IPS-15b (cell line): Measurements from ENCODE around the gene CCNH.

Source experiments
- H3K27me3 ChIP-seq: one replicate; pipeline ENCODE4 v1.6.1; 2013; ENCODE audit warnings: low read length; ENCODE audit not compliant: control insufficient read depth, insufficient read depth
- H3K36me3 ChIP-seq: one replicate; pipeline ENCODE4 v1.6.1; 2013; ENCODE audit warnings: low read length; ENCODE audit not compliant: control insufficient read depth, insufficient read depth
- H3K4me1 ChIP-seq: one replicate; pipeline ENCODE4 v1.6.1; 2013; ENCODE audit warnings: mild to moderate bottlenecking, low read length; ENCODE audit not compliant: control insufficient read depth, insufficient read depth
- H3K4me3 ChIP-seq: one replicate; pipeline ENCODE4 v1.5.1; 2013; ENCODE audit warnings: low read depth, low read length
- H3K9ac ChIP-seq: one replicate; pipeline ENCODE4 v1.6.1; 2013; ENCODE audit warnings: low read depth, mild to moderate bottlenecking, low read length
- H3K9me3 ChIP-seq: one replicate; pipeline ENCODE4 v1.6.1; 2013; ENCODE audit warnings: mild to moderate bottlenecking, low read length; ENCODE audit not compliant: control insufficient read depth, insufficient read depth

CCNH gene

GRCh38 chr5:87401626-87402025 lies 11.1 kb downstream of the CCNH start:
- Histone ChIP-seq H3K27me3 (no peaks in the 10 kb centered on the region), H3K9ac (no peak overlapping the region), H3K36me3 (peaks cover 5% of the 10 kb centered on the region), H3K4me1 (no peaks in the 10 kb centered on the region), H3K4me3 (no peak overlapping the region), H3K9me3 (no peaks in the 10 kb centered on the region)

DNA sequence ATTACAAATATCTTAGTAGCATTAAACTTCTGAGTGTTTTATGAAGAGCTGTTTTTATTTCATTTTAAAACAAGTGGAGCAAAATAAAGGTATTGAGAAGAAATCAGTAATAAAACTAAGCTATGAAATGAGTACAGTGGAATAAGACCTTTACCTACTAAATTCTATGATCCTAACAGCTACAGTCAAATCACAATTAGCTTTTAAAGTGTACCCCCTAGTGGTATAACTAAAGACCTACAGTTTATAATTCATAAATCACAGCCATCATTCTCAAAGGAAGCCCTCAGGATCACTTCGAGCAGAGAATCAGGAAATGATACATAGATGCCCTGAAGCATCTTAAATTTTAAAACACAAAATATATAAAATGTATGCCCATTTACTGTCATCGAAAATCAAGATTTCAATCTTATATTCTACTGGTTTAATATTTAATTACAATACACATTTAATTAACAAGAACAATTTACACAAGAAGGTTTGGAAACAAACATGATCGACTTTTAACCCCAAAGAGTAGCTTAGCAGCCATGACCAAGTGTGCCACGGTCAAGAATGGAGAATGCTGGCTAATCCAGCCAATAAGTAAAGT lies 12.3 kb downstream of the CCNH start:
- no peaks in the 10 kb centered on the region for H3K9me3 ChIP-seq
- no peaks in the 10 kb centered on the region for H3K27me3 ChIP-seq
- no peak overlapping the region for H3K4me3 ChIP-seq
- H3K4me1 ChIP-seq = no peaks in the 10 kb centered on the region
- no peak overlapping the region for H3K9ac ChIP-seq
- H3K36me3 ChIP-seq = peaks cover 5% of the 10 kb centered on the region

- Histone ChIP-seq H3K4me1 (no peaks in the 10 kb centered on the region), H3K9ac (no peak overlapping the region), H3K4me3 (no peak overlapping the region), H3K27me3 (no peaks in the 10 kb centered on the region), H3K9me3 (no peaks in the 10 kb centered on the region), H3K36me3 (peaks cover 5% of the 10 kb centered on the region)
Measured at GRCh38 chr5:87399720-87400119, 13.0 kb downstream of the CCNH start.

DNA sequence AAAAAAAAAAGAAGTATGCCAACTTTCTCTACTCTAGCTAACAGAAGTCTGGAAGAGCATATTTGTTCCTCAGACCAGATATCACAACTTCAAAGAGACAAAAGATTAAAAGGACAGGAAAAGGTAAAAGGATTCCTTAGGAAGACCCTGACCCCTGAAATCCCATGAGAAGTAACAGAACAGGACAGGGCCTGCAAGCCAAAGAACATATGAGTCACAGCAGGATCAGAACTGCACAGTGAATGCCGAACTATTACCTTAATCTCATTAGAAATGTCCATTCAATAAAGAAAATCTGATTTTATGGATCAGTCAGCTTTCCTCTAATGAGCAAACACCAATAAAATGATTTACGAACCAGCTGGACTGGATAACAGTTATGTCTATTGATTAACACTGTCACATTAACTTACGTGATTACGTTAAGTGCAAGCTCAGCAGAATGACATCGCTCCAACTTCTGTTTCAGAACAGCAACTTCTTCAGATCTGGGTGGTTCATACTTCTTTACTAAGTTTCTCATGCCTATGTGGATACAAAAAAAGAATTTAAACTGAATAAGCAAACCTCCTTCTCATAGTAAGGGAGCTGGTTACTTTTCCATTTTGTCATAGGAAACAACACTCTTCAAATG lies 13.6 kb downstream of the CCNH start:
- Histone ChIP-seq H3K4me3 (no peak overlapping the region), H3K9me3 (no peaks in the 10 kb centered on the region), H3K4me1 (no peaks in the 10 kb centered on the region), H3K27me3 (no peaks in the 10 kb centered on the region), H3K9ac (no peak overlapping the region), H3K36me3 (peaks cover 5% of the 10 kb centered on the region)

- H3K9ac ChIP-seq = no peak overlapping the region
- H3K9me3 ChIP-seq = no peaks in the 10 kb centered on the region
- H3K4me1 ChIP-seq = no peaks in the 10 kb centered on the region
- H3K36me3 ChIP-seq = peaks cover 7% of the 10 kb centered on the region
- no peak overlapping the region for H3K4me3 ChIP-seq
- H3K27me3 ChIP-seq = no peaks in the 10 kb centered on the region
Measured at GRCh38 chr5:87394411-87395165, 18.1 kb downstream of the CCNH start.

GRCh38 chr5:87393331-87393730 lies 19.4 kb downstream of the CCNH start:
- no peaks in the 10 kb centered on the region for H3K4me1 ChIP-seq

DNA sequence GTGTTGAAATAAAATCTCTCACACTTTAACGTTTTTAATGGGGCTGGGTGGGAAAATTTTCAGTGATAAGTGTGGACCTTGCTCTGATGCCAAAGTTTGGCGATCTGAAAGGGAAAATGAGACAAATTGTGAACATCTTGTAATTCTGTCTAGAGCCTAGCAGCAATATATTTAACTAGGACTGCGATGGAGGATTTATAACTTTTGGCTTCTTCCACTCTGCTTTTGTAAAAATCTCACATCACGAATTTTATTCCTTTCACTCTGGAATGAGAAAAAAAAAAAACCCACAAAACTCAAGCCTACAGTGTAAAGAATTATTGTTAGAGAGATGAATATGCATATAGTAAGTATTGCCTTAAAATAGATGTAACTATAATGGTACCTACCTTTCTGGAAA lies 19.9 kb downstream of the CCNH start:
- H3K9ac ChIP-seq = no peak overlapping the region
- H3K4me1 ChIP-seq = no peaks in the 10 kb centered on the region
- no peaks in the 10 kb centered on the region for H3K27me3 ChIP-seq
- H3K36me3 ChIP-seq = peaks cover 9% of the 10 kb centered on the region
- H3K4me3 ChIP-seq = no peak overlapping the region
- H3K9me3 ChIP-seq = no peaks in the 10 kb centered on the region

More at GRCh38 chr5:87393331-87393730, 19.4 kb downstream of the CCNH start:
- Histone ChIP-seq H3K9ac (no peak overlapping the region), H3K27me3 (no peaks in the 10 kb centered on the region), H3K4me3 (no peak overlapping the region), H3K36me3 (peaks cover 9% of the 10 kb centered on the region), H3K9me3 (no peaks in the 10 kb centered on the region)

GRCh38 chr5:87392170-87392569 lies 20.6 kb downstream of the CCNH start:
- no peaks in the 10 kb centered on the region for H3K27me3 ChIP-seq
- peaks cover 9% of the 10 kb centered on the region for H3K36me3 ChIP-seq
- no peaks in the 10 kb centered on the region for H3K4me1 ChIP-seq
- H3K9ac ChIP-seq = no peak overlapping the region
- H3K9me3 ChIP-seq = no peaks in the 10 kb centered on the region
- no peak overlapping the region for H3K4me3 ChIP-seq

GRCh38 chr5:87390576-87391199 lies 22.0 kb downstream of the CCNH start:
- H3K4me3 ChIP-seq = no peak overlapping the region
- peaks cover 12% of the 10 kb centered on the region for H3K36me3 ChIP-seq
- H3K27me3 ChIP-seq = no peaks in the 10 kb centered on the region
- no peaks in the 10 kb centered on the region for H3K9me3 ChIP-seq
- H3K4me1 ChIP-seq = no peaks in the 10 kb centered on the region
- H3K9ac ChIP-seq = no peak overlapping the region

DNA sequence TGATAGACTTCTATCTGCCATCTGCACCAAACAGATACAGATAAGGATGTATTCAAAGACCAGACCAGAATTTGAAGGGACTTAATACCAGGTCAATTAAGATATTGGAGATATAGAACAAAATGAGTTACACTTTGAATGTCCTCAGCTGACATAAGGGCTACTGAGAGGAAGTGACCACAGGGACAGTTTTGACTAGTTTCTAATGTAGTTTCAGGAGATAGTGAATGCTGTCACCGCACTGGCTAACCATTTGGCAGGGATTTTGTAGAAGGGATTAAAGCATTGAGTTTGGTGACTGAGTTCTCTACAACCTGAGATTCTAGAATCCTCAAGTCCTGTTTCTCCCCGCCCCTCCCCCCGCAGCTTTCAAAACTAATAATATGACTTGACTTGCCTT lies 22.7 kb downstream of the CCNH start:
- Histone ChIP-seq H3K4me1 (no peaks in the 10 kb centered on the region), H3K9ac (no peak overlapping the region), H3K36me3 (peaks cover 12% of the 10 kb centered on the region)

GRCh38 chr5:87389296-87390034 lies 23.3 kb downstream of the CCNH start:
- no peaks in the 10 kb centered on the region for H3K9me3 ChIP-seq
- H3K4me3 ChIP-seq = no peak overlapping the region
- no peak overlapping the region for H3K9ac ChIP-seq
- H3K27me3 ChIP-seq = no peaks in the 10 kb centered on the region
- no peaks in the 10 kb centered on the region for H3K4me1 ChIP-seq
- peaks cover 12% of the 10 kb centered on the region for H3K36me3 ChIP-seq

More for the DNA sequence above, 22.7 kb downstream of the CCNH start:
- no peaks in the 10 kb centered on the region for H3K9me3 ChIP-seq
- no peak overlapping the region for H3K4me3 ChIP-seq
- no peaks in the 10 kb centered on the region for H3K27me3 ChIP-seq
